HEK293 (cell line): ENCODE measurements around the gene TNFRSF13B.

Experiments used
- CTCF ChIA-PET: fragments of 350-600 bp; formaldehyde crosslinking; extraction: SDS; loops from one replicate; lab custom pipeline; 2021; ENCODE audit warnings: antibody characterized with exemption; lab: Yijun Ruan, JAX
- POLR2A ChIA-PET: fragments of 300-600 bp; formaldehyde crosslinking; extraction: SDS; loops from one replicate; lab custom pipeline; 2020; ENCODE audit warnings: antibody characterized with exemption, inconsistent platforms; lab: Yijun Ruan, JAX
- H3K27ac ChIP-seq: fragments of 200-500 bp; sonication (Bioruptor generic); 2 replicates; pipeline ENCODE4 v1.5.1; 2014; ENCODE audit warnings: low read depth, low read length, control low read depth, inconsistent platforms; ENCODE audit errors: extremely low read depth
- H3K36me3 ChIP-seq, 2 experiments: fragments of 200-500 bp in 1 of 2; sonication (Bioruptor generic) in 1 of 2; 1 replicate in 1 of 2; 2 replicates in 1 of 2; pipeline ENCODE4 v1.5.1; 2014 to 2017; ENCODE audit warnings: inconsistent platforms in 2 of 2, low read length in 2 of 2; ENCODE audit not compliant: control insufficient read depth in 2 of 2, insufficient read depth in 1 of 2
- H3K4me1 ChIP-seq: fragments of 200-500 bp; sonication (Bioruptor generic); 2 replicates; pipeline ENCODE4 v1.5.1; 2014; ENCODE audit warnings: mild to moderate bottlenecking, low read length, inconsistent platforms; ENCODE audit not compliant: control insufficient read depth, insufficient read depth
- H3K4me3 ChIP-seq: 2 replicates; pipeline ENCODE4 v1.5.1; 2011; ENCODE audit warnings: low read depth, mild to moderate bottlenecking, control low read depth, low read length, moderate library complexity
- H3K9me3 ChIP-seq: fragments of 200-500 bp; sonication (Bioruptor generic); 2 replicates; pipeline ENCODE4 v1.5.1; 2014; ENCODE audit warnings: low read depth, low read length, inconsistent platforms; ENCODE audit not compliant: control insufficient read depth, insufficient read depth
- BCL11A ChIP-seq: fragments of 450-650 bp; formaldehyde crosslinking; IDR thresholded peaks from 2 replicates; pipeline ENCODE4 v1.5.1; 2016; ENCODE audit warnings: low read depth, missing biosample characterization, missing genetic modification characterization
- BCL11B ChIP-seq: fragments of 450-650 bp; formaldehyde crosslinking; IDR thresholded peaks from 2 replicates; pipeline ENCODE4 v1.5.1; 2016; ENCODE audit warnings: low read depth, missing biosample characterization, missing genetic modification characterization
- GLIS2 ChIP-seq: fragments of 450-650 bp; formaldehyde crosslinking; IDR thresholded peaks from 2 replicates; pipeline ENCODE4 v1.5.1; 2016; ENCODE audit warnings: missing biosample characterization, missing genetic modification characterization
- KLF1 ChIP-seq: fragments of 450-650 bp; formaldehyde crosslinking; IDR thresholded peaks from 2 replicates; pipeline ENCODE4 v1.5.1; 2016; ENCODE audit warnings: missing biosample characterization, missing genetic modification characterization
- KLF10 ChIP-seq: fragments of 450-650 bp; IDR thresholded peaks from 2 replicates; pipeline ENCODE4 v1.5.1; 2018; ENCODE audit warnings: missing biosample characterization, mild to moderate bottlenecking, missing genetic modification characterization
- OSR2 ChIP-seq: fragments of 450-650 bp; formaldehyde crosslinking; IDR thresholded peaks from 2 replicates; pipeline ENCODE4 v1.5.1; 2016; ENCODE audit warnings: missing biosample characterization, missing genetic modification characterization
- OVOL3 ChIP-seq: fragments of 450-650 bp; formaldehyde crosslinking; IDR thresholded peaks from 2 replicates; pipeline ENCODE4 v1.5.1; 2016; ENCODE audit warnings: missing biosample characterization, missing genetic modification characterization
- ZNF132 ChIP-seq: fragments of 450-650 bp; formaldehyde crosslinking; IDR thresholded peaks from 2 replicates; pipeline ENCODE4 v1.5.1; 2017; ENCODE audit warnings: missing biosample characterization, missing genetic modification characterization, borderline replicate concordance
- ZNF146 ChIP-seq: fragments of 450-650 bp; formaldehyde crosslinking; IDR thresholded peaks from 2 replicates; pipeline ENCODE4 v1.5.1; 2016; ENCODE audit warnings: missing biosample characterization, missing genetic modification characterization
- ZNF335 ChIP-seq: fragments of 450-650 bp; formaldehyde crosslinking; conservative IDR thresholded peaks from 2 replicates; pipeline ENCODE4 v1.5.1; 2016; ENCODE audit warnings: missing biosample characterization, missing genetic modification characterization
- ZNF366 ChIP-seq: fragments of 450-650 bp; formaldehyde crosslinking; conservative IDR thresholded peaks from 2 replicates; pipeline ENCODE4 v1.5.1; 2016; ENCODE audit warnings: missing biosample characterization, missing genetic modification characterization
- ZNF416 ChIP-seq: fragments of 450-650 bp; formaldehyde crosslinking; IDR thresholded peaks from 2 replicates; pipeline ENCODE4 v1.5.1; 2016; ENCODE audit warnings: missing biosample characterization, missing genetic modification characterization
- ZNF521 ChIP-seq: fragments of 450-650 bp; formaldehyde crosslinking; IDR thresholded peaks from 2 replicates; pipeline ENCODE4 v1.5.1; 2017; ENCODE audit warnings: missing biosample characterization, mild to moderate bottlenecking, missing genetic modification characterization
- ZNF623 ChIP-seq: fragments of 450-650 bp; formaldehyde crosslinking; IDR thresholded peaks from 2 replicates; pipeline ENCODE4 v1.5.1; 2016; ENCODE audit warnings: missing biosample characterization, missing genetic modification characterization
- ZNF664 ChIP-seq: fragments of 450-650 bp; formaldehyde crosslinking; IDR thresholded peaks from 2 replicates; pipeline ENCODE4 v1.5.1; 2016; ENCODE audit warnings: missing biosample characterization, missing genetic modification characterization
- ZNF707 ChIP-seq: fragments of 450-650 bp; formaldehyde crosslinking; IDR thresholded peaks from 2 replicates; pipeline ENCODE4 v1.5.1; 2016; ENCODE audit warnings: missing biosample characterization, missing genetic modification characterization
- ZNF837 ChIP-seq: fragments of 450-650 bp; formaldehyde crosslinking; IDR thresholded peaks from 2 replicates; pipeline ENCODE4 v1.5.1; 2016; ENCODE audit warnings: missing biosample characterization, missing genetic modification characterization
- TF ChIP-seq, protein P1 (sequence below): fragments of 450-650 bp; formaldehyde crosslinking; IDR thresholded peaks from 2 replicates; pipeline ENCODE4 v1.5.1; 2017; ENCODE audit warnings: missing biosample characterization, missing genetic modification characterization
- TF ChIP-seq, protein P2 (sequence below): fragments of 450-650 bp; formaldehyde crosslinking; IDR thresholded peaks from 2 replicates; pipeline ENCODE4 v1.5.1; 2017; ENCODE audit warnings: missing biosample characterization, missing genetic modification characterization
- TF ChIP-seq, protein P3 (sequence below): fragments of 450-650 bp; formaldehyde crosslinking; IDR thresholded peaks from 2 replicates; pipeline ENCODE4 v1.5.1; 2016; ENCODE audit warnings: missing biosample characterization, missing genetic modification characterization, low read depth
- TF ChIP-seq, protein P4 (sequence below): fragments of 450-650 bp; formaldehyde crosslinking; IDR thresholded peaks from 2 replicates; pipeline ENCODE4 v1.5.1; 2016; ENCODE audit warnings: missing biosample characterization, missing genetic modification characterization
- TF ChIP-seq, protein P5 (sequence below): fragments of 450-650 bp; formaldehyde crosslinking; IDR thresholded peaks from 2 replicates; pipeline ENCODE4 v1.5.1; 2016; ENCODE audit warnings: missing biosample characterization, missing genetic modification characterization

The TNFRSF13B gene

DNA sequence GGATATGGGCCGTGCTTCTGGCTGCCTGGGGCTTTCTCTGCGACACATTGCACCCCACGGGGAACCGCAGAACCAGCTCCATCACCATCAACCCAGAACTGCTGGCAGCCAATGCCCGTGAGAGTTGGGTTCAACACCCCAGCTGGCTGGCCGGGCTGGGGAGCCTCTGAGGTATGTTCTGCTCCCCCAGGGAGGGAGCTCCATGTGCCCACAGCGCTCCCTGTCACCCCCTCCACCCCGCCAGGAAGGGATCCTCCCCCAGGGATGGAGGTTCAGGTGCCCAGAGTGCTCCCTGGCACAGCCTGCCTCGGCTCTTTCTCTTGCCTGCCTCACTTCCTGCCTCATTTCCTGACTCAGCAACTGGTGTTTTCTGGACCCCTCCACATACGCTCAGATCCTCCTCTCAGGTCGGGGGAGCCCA, 46.1 kb upstream of the TNFRSF13B start:
- Histone ChIP-seq H3K36me3 (no peaks in the 10 kb centered on the region), H3K4me1 (no peaks in the 10 kb centered on the region), H3K9me3 (no peaks in the 10 kb centered on the region), H3K27ac (no peak overlapping the region), H3K4me3 (no peak overlapping the region)
- TF ChIP-seq OSR2 (tag by site-specific recombination) (no peak), ZNF146 (no peak), ZNF837 (no peak), ZNF707 (no peak), BCL11A (tag by site-specific recombination) (no peak), ZNF335 (tag by site-specific recombination) (no peak), ZNF416 (tag by site-specific recombination) (no peak), BCL11B (tag by site-specific recombination) (no peak), ZNF366 (tag by site-specific recombination) (no peak), KLF10 (tag by site-specific recombination) (no peak), ZNF132 (no peak), ZNF521 (tag by site-specific recombination) (no peak), GLIS2 (tag by site-specific recombination) (no peak), KLF1 (tag by site-specific recombination) (no peak), OVOL3 (no peak)
- TF ChIP-seq, protein P1, sequence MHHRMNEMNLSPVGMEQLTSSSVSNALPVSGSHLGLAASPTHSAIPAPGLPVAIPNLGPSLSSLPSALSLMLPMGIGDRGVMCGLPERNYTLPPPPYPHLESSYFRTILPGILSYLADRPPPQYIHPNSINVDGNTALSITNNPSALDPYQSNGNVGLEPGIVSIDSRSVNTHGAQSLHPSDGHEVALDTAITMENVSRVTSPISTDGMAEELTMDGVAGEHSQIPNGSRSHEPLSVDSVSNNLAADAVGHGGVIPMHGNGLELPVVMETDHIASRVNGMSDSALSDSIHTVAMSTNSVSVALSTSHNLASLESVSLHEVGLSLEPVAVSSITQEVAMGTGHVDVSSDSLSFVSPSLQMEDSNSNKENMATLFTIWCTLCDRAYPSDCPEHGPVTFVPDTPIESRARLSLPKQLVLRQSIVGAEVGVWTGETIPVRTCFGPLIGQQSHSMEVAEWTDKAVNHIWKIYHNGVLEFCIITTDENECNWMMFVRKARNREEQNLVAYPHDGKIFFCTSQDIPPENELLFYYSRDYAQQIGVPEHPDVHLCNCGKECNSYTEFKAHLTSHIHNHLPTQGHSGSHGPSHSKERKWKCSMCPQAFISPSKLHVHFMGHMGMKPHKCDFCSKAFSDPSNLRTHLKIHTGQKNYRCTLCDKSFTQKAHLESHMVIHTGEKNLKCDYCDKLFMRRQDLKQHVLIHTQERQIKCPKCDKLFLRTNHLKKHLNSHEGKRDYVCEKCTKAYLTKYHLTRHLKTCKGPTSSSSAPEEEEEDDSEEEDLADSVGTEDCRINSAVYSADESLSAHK = no peak
- TF ChIP-seq, protein P2, sequence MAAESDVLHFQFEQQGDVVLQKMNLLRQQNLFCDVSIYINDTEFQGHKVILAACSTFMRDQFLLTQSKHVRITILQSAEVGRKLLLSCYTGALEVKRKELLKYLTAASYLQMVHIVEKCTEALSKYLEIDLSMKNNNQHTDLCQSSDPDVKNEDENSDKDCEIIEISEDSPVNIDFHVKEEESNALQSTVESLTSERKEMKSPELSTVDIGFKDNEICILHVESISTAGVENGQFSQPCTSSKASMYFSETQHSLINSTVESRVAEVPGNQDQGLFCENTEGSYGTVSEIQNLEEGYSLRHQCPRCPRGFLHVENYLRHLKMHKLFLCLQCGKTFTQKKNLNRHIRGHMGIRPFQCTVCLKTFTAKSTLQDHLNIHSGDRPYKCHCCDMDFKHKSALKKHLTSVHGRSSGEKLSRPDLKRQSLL = no peak
- TF ChIP-seq, protein P3, sequence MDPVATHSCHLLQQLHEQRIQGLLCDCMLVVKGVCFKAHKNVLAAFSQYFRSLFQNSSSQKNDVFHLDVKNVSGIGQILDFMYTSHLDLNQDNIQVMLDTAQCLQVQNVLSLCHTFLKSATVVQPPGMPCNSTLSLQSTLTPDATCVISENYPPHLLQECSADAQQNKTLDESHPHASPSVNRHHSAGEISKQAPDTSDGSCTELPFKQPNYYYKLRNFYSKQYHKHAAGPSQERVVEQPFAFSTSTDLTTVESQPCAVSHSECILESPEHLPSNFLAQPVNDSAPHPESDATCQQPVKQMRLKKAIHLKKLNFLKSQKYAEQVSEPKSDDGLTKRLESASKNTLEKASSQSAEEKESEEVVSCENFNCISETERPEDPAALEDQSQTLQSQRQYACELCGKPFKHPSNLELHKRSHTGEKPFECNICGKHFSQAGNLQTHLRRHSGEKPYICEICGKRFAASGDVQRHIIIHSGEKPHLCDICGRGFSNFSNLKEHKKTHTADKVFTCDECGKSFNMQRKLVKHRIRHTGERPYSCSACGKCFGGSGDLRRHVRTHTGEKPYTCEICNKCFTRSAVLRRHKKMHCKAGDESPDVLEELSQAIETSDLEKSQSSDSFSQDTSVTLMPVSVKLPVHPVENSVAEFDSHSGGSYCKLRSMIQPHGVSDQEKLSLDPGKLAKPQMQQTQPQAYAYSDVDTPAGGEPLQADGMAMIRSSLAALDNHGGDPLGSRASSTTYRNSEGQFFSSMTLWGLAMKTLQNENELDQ (tag by site-specific recombination) = no peak
- TF ChIP-seq, protein P4, sequence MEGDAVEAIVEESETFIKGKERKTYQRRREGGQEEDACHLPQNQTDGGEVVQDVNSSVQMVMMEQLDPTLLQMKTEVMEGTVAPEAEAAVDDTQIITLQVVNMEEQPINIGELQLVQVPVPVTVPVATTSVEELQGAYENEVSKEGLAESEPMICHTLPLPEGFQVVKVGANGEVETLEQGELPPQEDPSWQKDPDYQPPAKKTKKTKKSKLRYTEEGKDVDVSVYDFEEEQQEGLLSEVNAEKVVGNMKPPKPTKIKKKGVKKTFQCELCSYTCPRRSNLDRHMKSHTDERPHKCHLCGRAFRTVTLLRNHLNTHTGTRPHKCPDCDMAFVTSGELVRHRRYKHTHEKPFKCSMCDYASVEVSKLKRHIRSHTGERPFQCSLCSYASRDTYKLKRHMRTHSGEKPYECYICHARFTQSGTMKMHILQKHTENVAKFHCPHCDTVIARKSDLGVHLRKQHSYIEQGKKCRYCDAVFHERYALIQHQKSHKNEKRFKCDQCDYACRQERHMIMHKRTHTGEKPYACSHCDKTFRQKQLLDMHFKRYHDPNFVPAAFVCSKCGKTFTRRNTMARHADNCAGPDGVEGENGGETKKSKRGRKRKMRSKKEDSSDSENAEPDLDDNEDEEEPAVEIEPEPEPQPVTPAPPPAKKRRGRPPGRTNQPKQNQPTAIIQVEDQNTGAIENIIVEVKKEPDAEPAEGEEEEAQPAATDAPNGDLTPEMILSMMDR (tag by site-specific recombination) = no peak
- CTCF ChIA-PET = no interaction called here
- POLR2A ChIA-PET = no interaction called here

DNA sequence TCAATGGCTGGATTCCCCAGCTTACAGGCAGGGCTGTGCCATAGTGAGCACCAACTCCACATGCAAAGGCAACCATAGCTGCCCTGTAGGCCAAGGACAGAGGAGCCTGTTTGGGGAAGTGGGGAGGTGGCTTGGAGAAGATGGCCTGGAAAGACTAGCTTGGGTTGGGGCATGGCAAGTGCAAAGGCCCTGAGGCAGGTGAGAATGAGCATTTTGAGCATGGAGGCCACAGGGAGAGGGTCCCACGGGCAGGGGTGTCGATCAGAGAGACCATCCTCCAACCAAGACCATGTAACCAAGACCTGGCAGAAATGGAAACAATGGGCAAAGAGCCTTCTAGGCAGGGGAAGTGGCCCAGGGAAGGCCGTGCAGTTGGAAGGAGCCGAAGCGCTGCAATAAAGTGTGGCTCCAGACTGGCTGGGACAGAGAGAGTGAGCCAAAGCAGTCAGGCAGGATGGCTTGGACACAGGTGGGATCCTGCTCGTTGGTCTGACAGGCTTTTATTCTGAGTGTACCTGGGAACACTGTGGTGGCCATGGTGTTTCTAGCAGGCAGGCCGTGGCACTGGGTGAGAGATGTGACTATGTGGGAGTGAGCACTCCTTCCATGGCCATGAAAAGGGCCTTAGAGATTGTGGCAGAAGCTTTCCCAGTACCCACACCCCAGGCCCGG, 45.6 kb upstream of the TNFRSF13B start:
- Histone ChIP-seq H3K4me3 (no peak overlapping the region), H3K4me1 (no peaks in the 10 kb centered on the region), H3K36me3 (no peaks in the 10 kb centered on the region), H3K27ac (no peak overlapping the region), H3K9me3 (no peaks in the 10 kb centered on the region)
- CTCF ChIA-PET = interaction anchor here (1.1 kb wide), 1 partner anchor 127 kb away, joined by 3 read pairs; no protein-coding TSS in a partner anchor
- TF ChIP-seq, protein P5, sequence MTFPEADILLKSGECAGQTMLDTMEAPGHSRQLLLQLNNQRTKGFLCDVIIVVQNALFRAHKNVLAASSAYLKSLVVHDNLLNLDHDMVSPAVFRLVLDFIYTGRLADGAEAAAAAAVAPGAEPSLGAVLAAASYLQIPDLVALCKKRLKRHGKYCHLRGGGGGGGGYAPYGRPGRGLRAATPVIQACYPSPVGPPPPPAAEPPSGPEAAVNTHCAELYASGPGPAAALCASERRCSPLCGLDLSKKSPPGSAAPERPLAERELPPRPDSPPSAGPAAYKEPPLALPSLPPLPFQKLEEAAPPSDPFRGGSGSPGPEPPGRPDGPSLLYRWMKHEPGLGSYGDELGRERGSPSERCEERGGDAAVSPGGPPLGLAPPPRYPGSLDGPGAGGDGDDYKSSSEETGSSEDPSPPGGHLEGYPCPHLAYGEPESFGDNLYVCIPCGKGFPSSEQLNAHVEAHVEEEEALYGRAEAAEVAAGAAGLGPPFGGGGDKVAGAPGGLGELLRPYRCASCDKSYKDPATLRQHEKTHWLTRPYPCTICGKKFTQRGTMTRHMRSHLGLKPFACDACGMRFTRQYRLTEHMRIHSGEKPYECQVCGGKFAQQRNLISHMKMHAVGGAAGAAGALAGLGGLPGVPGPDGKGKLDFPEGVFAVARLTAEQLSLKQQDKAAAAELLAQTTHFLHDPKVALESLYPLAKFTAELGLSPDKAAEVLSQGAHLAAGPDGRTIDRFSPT (tag by site-specific recombination) = no peak
- TF ChIP-seq ZNF664 (tag by site-specific recombination) (no peak), ZNF623 (tag by site-specific recombination) (peak; percentile 93)
- POLR2A ChIA-PET = interaction anchor here (1.6 kb wide), 1 partner anchor 10 kb away, joined by 5 read pairs; no protein-coding TSS in a partner anchor
